GM19467 (cell line): ENCODE measurements around the gene PRKCQ.
"Not testable (repeated sequence)": the region's sequence is repeated elsewhere in the genome, so short reads cannot be mapped to it uniquely, and the experiment has no call there.

ENCODE experiments used
- ATAC-seq: cut with Tn5 transposase; IDR thresholded peaks from one replicate; pipeline ENCODE4 v1.9.1; 2021; ENCODE audit warnings: mild to moderate bottlenecking, moderate library complexity; ENCODE audit not compliant: unreplicated experiment

The PRKCQ gene

GRCh38 chr10:6461961-6462360, 118.1 kb downstream of the PRKCQ start:
- ATAC-seq = no peak

DNA sequence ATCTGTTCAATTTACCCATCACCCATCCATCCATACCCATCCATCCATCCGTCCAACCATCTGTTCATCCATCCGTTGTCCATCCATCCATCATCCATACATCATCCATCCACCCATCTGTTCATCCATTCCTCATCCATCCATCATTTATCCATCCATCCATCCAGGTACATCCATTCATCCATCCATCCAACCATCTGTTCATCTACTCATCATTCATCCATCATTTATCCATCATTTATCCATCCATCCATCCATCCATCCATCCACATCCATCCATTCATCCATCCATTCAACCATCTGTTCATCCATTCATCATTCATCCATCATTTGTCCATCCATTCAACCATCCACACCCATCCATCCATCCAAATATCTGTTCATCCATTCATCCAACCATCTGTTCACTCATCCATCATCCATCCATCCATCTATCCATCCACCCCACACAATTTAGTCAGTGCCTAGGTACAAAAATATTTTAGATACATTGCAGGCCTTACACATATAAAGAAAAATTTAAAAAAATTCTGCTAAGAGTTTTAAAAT, 119.1 kb downstream of the PRKCQ start:
- no peak for ATAC-seq

DNA sequence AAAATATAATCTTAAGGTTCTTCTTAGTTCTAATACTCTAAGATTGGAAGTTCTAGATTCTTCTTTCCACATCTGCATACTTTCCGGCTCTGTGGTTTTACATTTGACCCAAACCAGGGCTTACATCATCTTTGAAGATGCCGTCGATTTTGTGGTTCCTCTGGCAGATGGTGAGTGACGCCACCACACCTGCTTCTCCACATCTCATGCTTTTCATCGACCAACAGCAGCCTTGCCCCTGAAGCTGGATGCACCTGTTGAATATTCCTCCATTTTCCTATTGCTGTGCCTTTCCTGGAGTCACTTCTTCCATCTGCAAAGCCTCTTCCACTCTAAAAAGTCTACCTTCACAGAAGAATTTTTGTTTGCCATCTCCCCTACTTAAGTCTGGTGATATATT, 121.3 kb downstream of the PRKCQ start:
- no peak for ATAC-seq

- ATAC-seq = no peak
These were observed 122.7 kb downstream of the PRKCQ start for GRCh38 chr10:6457376-6457775.

GRCh38 chr10:6456067-6456466, 124.0 kb downstream of the PRKCQ start:
- no peak for ATAC-seq

DNA sequence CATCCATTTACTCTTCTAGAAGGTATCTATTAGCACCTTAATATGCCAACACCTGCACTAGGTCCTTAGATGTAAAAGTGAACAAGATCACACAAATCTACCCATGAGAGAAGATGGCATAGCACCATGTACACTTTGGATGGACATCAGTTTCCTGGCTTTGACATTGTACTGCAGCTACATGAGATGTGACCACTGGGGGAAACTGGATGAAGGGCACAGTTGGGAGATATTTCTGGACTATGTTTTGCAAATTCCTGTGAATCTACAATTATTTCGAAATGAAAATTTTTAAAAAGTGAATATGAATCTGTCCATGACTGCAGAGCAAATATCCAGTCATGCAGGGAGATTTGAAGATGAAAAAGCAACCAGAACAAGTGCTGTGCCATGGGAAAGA, 124.5 kb downstream of the PRKCQ start:
- ATAC-seq = no peak

DNA sequence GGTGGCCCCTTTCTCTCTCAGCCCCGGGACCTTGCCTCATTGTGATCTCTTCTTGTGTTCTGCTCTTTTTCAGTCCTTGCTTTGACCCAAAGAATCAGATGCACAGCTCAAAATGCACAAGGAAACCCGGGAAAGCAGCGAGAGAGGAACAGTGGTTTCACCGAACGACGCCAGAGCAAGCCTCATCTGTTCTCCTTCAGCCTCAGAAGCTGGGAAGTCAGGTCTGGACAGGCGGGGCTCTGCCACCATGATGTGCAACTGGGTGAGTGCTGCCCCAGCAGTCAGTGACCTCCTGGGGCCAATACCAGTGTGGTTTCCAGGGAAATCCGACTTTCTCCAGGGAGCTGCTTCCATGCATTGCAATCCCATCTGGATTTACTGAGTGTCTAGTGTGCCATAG, 133.4 kb downstream of the PRKCQ start:
- ATAC-seq = no peak

DNA sequence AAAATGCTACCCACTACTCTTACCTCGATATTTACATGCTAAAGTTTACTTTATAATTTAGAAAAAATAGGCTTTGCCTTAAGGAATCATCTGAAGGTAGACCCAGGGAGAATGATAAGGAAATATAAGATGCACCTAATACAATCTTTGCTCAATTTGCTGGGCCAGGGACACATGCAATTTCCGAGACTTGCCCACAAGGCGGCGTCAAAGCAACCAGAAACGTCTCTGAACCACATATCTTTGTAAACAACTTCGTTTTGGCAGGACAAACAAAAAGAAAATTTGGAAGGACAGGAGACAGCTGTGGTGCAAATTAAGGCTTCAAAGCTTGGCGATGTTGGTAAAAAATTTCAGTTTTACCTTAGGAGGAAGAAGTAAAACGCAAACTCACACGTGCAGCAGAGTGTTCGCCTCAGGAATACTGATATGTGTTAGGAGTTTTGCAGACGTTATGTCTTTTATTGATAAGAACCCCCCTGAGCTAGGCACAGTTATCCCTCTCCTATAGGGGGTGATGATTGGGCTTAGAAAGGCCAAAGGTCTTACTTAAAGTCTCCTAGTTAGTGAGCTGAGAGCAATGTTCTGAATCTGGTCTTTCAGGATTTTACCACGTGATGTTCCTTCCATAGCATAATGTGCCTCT, 134.3 kb downstream of the PRKCQ start:
- no peak for ATAC-seq

- not testable (repeated sequence) for ATAC-seq
These were observed 140.2 kb downstream of the PRKCQ start for GRCh38 chr10:6439875-6440274.

DNA sequence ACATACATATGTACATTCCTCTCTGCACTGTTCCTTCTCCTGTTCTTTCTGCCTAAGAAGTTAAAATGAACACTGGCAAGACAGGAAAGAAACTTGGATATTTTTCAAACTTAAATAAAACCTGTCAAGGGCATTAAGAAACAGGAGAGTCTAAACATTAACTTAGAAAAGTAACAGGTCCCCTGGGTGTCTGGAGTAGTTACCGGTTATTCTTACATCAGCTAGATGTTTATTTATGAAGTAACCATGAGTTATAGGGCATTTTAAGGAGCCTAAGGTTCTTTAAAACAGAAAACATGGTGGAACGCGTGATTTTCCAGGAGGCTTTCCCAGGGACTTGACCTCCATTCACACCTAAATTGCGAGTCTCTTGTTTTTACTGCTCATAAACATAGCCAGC, 148.2 kb downstream of the PRKCQ start:
- ATAC-seq = no peak

DNA sequence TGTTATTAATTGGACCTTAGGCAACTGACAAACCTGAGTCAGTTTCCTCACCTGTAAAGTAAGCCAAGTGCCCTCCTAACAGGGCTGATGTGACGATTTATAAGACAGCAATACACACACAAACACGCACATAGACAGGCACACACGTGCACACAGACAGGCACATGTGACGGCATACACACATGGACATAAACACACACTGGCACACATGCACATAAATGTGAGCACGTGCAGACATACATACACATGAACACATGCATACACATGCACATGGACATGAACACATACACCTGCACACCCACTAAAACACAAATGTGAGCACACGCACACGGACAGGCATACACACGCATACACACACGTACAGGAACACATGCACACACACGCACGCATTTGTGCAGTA, 148.9 kb downstream of the PRKCQ start:
- no peak for ATAC-seq

GRCh38 chr10:6430423-6430980, 149.6 kb downstream of the PRKCQ start:
- ATAC-seq = no peak

GRCh38 chr10:6427357-6427959, 152.6 kb downstream of the PRKCQ start:
- ATAC-seq = no peak

- no peak for ATAC-seq
These were observed 153.8 kb downstream of the PRKCQ start for GRCh38 chr10:6426317-6426716.

DNA sequence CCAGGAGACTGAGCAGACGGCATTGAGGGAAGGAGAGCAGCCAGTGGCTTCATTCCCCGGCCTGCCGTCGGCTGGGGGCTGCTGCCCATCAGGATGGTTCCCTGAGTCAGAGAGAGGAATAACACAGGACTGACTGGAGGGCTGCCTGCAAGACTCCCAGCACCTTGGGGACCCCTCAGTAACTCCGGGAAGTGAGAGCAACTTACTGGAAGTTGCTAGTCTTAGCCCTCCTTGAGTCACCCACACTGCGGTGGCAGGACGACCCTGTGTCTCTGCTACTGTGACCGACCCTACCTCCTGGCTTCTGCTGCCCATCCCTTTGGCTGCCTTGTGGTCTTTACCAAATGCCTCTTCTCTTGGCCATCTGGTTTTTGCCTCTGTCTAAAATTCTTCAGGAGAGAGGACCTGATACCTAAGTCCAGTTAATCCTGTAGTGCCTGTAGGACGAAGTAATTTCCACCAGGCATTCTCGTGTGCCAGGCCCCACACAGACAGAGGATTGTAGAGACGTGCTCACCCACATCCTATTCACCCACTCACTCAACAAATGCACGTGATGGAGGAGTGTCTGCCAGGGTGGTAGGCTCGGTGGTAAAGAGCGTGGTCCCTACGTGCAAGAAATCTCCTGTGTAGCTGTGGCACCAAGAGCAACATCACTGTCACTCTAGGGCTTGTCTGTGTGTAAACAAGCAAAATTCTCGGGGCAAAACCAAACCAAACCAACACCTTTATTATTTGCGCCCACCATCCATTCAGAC, 156.5 kb downstream of the PRKCQ start:
- ATAC-seq = no peak

GRCh38 chr10:6423004-6423403, 157.1 kb downstream of the PRKCQ start:
- ATAC-seq = no peak

DNA sequence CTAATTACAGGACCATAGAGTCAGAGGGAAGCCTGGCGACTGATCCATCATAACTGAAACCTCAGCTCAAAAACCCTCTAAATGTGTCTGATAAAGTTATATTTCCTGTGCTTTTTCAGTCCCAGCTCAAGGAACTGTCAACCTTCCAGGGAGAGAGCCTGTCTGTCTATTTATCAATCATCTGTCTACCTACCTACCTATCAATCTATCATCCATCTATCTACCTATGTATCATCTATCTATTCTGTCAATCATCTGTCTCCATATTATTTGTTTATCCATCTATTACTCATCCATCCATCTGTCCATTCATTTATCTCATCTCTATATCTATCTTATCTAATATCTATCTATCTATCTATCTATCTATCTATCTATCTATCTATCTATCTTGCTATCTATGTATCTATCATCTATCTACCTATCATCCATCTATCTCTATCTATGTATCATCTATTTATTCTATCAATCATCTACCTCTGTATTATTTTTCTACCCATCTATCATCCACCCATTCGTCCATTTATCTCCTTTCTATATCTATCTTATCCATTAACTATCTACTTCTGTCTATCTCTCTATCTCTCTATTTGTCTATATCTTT, 161.4 kb downstream of the PRKCQ start:
- ATAC-seq = no peak

DNA sequence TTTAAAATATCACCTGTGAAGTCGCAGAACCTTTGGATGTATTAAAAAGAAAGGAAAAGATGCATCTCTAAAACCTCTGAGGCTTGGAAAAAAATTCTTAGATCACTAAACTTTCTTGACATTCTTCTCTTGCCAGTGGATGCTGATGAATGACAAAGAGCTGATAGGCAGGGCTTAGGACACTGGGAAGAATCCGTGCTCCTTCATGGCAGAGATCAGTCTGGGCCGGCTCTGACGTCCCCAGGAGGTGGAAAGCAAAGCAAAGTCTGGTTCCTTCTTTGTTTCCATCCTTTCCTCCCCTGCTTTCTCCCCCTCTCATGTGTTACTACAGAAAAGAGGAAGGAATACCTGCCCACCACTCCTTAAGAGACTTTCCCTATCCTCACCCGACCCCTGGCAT, 161.9 kb downstream of the PRKCQ start:
- ATAC-seq = no peak

DNA sequence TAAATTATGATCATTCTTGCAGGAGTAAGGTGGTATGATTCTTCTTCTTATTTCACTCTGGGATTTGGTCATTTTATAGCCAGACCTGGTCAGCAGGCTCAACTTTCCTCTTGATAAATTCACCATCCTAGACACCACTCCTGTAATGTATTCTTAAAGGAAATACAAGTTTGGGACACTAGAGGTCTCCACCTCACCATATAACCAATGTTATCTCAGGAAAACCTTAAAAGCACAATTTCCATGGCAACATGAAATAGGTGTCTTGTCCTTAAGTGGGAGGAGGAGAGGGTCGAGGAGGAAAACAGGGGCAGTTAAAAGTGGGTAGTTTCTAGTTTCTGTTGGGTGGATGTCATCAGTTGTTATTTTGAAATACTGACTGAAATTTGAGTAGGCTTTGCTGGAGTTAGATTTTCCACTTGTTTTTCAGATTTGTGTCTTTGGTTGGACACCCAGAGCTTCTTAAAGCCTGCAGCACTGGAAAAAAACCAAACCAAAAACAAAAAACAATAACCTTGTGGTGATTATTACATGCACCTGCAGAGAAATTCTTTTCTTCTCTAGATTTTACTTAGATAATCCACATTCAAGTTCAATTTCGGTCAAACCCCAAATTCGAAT, 163.1 kb downstream of the PRKCQ start:
- no peak for ATAC-seq

GRCh38 chr10:6411436-6411835, 168.6 kb downstream of the PRKCQ start:
- no peak for ATAC-seq

- ATAC-seq = no peak
These were observed 169.2 kb downstream of the PRKCQ start for GRCh38 chr10:6410830-6411229.
